ENCODE data around the gene OXCT2.
"Not testable (repeated sequence)": the region's sequence is repeated elsewhere in the genome, so short reads cannot be mapped to it uniquely, and the experiment has no call there.

Gene OXCT2

GRCh38 chr1:39808784-39809517, 37.8 kb upstream of the OXCT2 start:
- Histone ChIP-seq H3K4me1 (no peaks in the 10 kb centered on the region), H3K27ac (no peak overlapping the region), H3K27me3 (peaks cover 0 to 5% of the 10 kb centered on the region in 2 donors), H3K4me3 (no peak overlapping the region), H3K9me3 (peaks cover 0 to 4% (median 0%) of the 10 kb centered on the region in 3 donors), H3K36me3 (no peaks in the 10 kb centered on the region)
- intact Hi-C loops (cut with DNase I; ENCODE audit: low total_unique reads), result no loop called here
- TF ChIP-seq CTCF (IDR thresholded peaks at IDR 0.05), result no peak
- no peak for DNase-seq

- Histone ChIP-seq H3K36me3 (no peaks in the 10 kb centered on the region), H3K4me1 (no peaks in the 10 kb centered on the region), H3K27ac (no peak overlapping the region), H3K9me3 (peaks cover 0 to 4% (median 0%) of the 10 kb centered on the region in 3 donors), H3K27me3 (no peaks in the 10 kb centered on the region), H3K4me3 (no peak overlapping the region)
- no peak for DNase-seq
- intact Hi-C loops (cut with DNase I; ENCODE audit: low total_unique reads), result no loop called here
- TF ChIP-seq CTCF (IDR thresholded peaks at IDR 0.05), result no peak
Observed at GRCh38 chr1:39805385-39805784, 34.2 kb upstream of the OXCT2 start.

- Histone ChIP-seq H3K36me3 (no peaks in the 10 kb centered on the region), H3K27ac (no peak overlapping the region), H3K4me1 (no peaks in the 10 kb centered on the region), H3K4me3 (no peak overlapping the region), H3K27me3 (peaks cover 0 to 3% of the 10 kb centered on the region in 2 donors), H3K9me3 (peaks cover 0 to 4% (median 0%) of the 10 kb centered on the region in 3 donors)
- intact Hi-C loops (cut with DNase I; ENCODE audit: low total_unique reads), result no loop called here
- DNase-seq, result no peak
- TF ChIP-seq CTCF (IDR thresholded peaks at IDR 0.05), result no peak
Observed at GRCh38 chr1:39802496-39803260, 31.5 kb upstream of the OXCT2 start.

- Histone ChIP-seq H3K36me3 (no peaks in the 10 kb centered on the region), H3K27me3 (peaks cover 0 to 3% of the 10 kb centered on the region in 2 donors), H3K27ac (no peak overlapping the region), H3K9me3 (no peaks in the 10 kb centered on the region), H3K4me3 (no peak overlapping the region), H3K4me1 (no peaks in the 10 kb centered on the region)
- intact Hi-C loops (cut with DNase I; ENCODE audit: low total_unique reads), result no loop called here
- DNase-seq, result no peak
- TF ChIP-seq CTCF (IDR thresholded peaks at IDR 0.05), result no peak
Observed at GRCh38 chr1:39800471-39800835, 29.3 kb upstream of the OXCT2 start.

GRCh38 chr1:39799770-39800470, 28.8 kb upstream of the OXCT2 start:
- peak in 1 of 2 donors; percentile 45 for DNase-seq
- Histone ChIP-seq H3K27me3 (peaks cover 0 to 3% of the 10 kb centered on the region in 2 donors), H3K27ac (no peak overlapping the region), H3K36me3 (no peaks in the 10 kb centered on the region), H3K9me3 (no peaks in the 10 kb centered on the region), H3K4me3 (no peak overlapping the region), H3K4me1 (no peaks in the 10 kb centered on the region)
- intact Hi-C loops (cut with DNase I; ENCODE audit: low total_unique reads), result no loop called here
- TF ChIP-seq CTCF (IDR thresholded peaks at IDR 0.05), result peak; percentile 41 to 58

GRCh38 chr1:39798859-39799769, 28.0 kb upstream of the OXCT2 start:
- H3K4me1 ChIP-seq; H3K27ac ChIP-seq; H3K4me3 ChIP-seq; H3K36me3 ChIP-seq; H3K9me3 ChIP-seq; intact Hi-C loops (cut with DNase I; ENCODE audit: low total_unique reads); H3K27me3 ChIP-seq: not testable (repeated sequence)
- peak in 1 of 2 donors; percentile 62 for DNase-seq
